NB4 (cell line): Measurements from ENCODE around the gene GRM2.

Experiments used
- CTCF ChIP-seq: IDR thresholded peaks from one replicate; pipeline ENCODE4 v1.5.1; 2012; ENCODE audit warnings: low read depth, low read length
- MAX ChIP-seq: IDR thresholded peaks from 2 replicates; pipeline ENCODE4 v1.6.1; 2011; ENCODE audit warnings: low read depth, low read length
- POLR2A ChIP-seq: IDR thresholded peaks from 2 replicates; pipeline ENCODE4 v1.6.1; 2011; ENCODE audit warnings: mild to moderate bottlenecking; ENCODE audit not compliant: insufficient read length; ENCODE audit errors: extremely low read depth

- no peak for TF ChIP-seq POLR2A
- no peak for TF ChIP-seq CTCF
- no peak for TF ChIP-seq MAX
Observed at GRCh38 chr3:51675201-51675611, 31.7 kb upstream of the GRM2 start.
